ENCODE data around the gene ECPAS. TPM values are rescaled to one million over a fixed set of nuclear protein-coding genes. Genes with fewer than 3 reads are reported as not detected.
A peak's percentile ranks its signal among the peaks of the same experiment; 100 is the strongest.

ECPAS gene
- total RNA-seq (10 to 100 TPM; 50.5 to 67.1 (median 63.1) TPM), total RNA-seq (84.7 to 375 (median 222) reads per million in 29 experiments)
- 43.2 TPM for total RNA-seq (2013)

GRCh38 chr9:111483858-111484571 lies at the start of gene ECPAS:
ECPAS (minus strand) TSS chr9:111484383; CDS start chr9:111472918, 11,465 bp downstream.
- POLR2A ChIA-PET: interaction anchor here in 1 of 2 donors (0.6 to 0.7 kb wide), 2 partner anchors 114 to 147 kb away, joined by 3 read pairs; partner anchors contain the start of gene DNAJC25
- Histone ChIP-seq H3K27me3 (replicated peaks in 1 of 2; ENCODE audit: control insufficient read depth in 2 of 2, extremely low read depth in 1 of 2, insufficient read depth in 2 of 2, low read length in 1 of 2) (no peaks in the 10 kb centered on the region), H3K9me3 (no peaks in the 10 kb centered on the region), H3K4me3 (ENCODE audit: control insufficient read depth in 1 of 2, extremely low read depth in 1 of 2, low read length in 1 of 2) (peak within 1 kb of the TSS; percentile 91 to 92), H3K4me1 (ENCODE audit: control insufficient read depth in 1 of 2, extremely low read depth in 1 of 2, insufficient read depth in 2 of 2, low read length in 2 of 2) (peaks cover 7 to 9% of the 10 kb centered on the region in 2 experiments), H3K36me3 (ENCODE audit: control insufficient read depth in 2 of 2, extremely low read depth in 1 of 2, insufficient read depth in 1 of 2, low read length in 1 of 2) (no peaks in the 10 kb centered on the region), H3K27ac (ENCODE audit: low read length) (peak within 1 kb of the TSS; percentile 67)
- Mint-ChIP-seq H3K27ac (peak within 1 kb of the TSS; percentile 79 to 88), H3K36me3 (no peaks in the 10 kb centered on the region), H3K9me3 (no peaks in the 10 kb centered on the region), H3K4me1 (peaks cover 27 to 33% (median 29%) of the 10 kb centered on the region in 3 donors), H3K27me3 (peaks cover 3 to 6% of the 10 kb centered on the region in 2 donors), H3K4me3 (peak within 1 kb of the TSS; percentile 80 to 84 (median 82))
- WGBS (ENCODE audit: insufficient coverage): under 1% methylated on average over 101 of the region's 101 CpGs
- CTCF ChIA-PET: interaction anchor here in 1 of 2 donors (0.6 to 0.7 kb wide), 2 partner anchors 41 to 343 kb away, joined by 3 to 4 read pairs; partner anchors contain the start of gene ZNF483
- DNase-seq: peak; percentile 29 to 69 (median 55)
- peak; percentile 66 to 75 (median 69) for ATAC-seq (replicated peaks in 1 of 4)

DNA sequence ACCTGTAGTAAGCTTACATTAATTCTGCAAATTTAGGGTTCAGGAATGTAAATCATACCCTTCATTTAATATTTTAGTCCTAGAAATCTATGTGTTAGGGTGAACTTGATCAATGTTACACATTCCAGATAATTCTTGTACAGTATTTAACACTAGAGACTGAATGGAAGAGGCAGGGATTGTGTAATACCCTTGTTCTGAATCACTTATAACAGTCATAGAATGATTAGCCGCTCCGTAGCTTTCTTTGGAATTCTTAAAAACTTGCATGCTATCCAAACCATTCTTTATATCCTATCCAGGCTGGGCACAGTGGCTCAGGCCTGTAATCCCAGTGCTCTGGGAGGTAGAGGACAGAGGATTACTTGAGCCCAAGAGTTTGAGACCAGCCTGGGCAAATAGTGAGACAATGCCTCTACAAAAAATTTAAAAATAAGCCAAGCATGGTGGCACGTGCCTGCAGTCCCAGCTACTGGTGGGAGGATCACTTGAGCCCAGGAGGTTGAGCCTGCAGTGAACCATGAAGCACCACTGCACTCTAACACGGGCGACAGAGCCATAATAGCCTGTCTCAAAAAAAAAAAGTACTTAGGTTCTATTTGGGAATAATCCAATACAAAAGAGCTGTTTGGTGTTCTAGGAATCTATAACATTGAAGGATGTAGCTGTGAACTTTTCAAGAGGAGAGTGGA lies 49.1 kb upstream of the ECPAS start:
- DNase-seq: no peak

GRCh38 chr9:111531716-111532115 lies 47.5 kb upstream of the ECPAS start:
- Mint-ChIP-seq H3K27me3 (no peaks in the 10 kb centered on the region), H3K36me3 (peaks cover 62% of the 10 kb centered on the region), H3K4me3 (no peak overlapping the region), H3K27ac (no peak overlapping the region), H3K9me3 (peaks cover 8 to 23% (median 17%) of the 10 kb centered on the region in 3 donors), H3K4me1 (peaks cover 0 to 7% (median 7%) of the 10 kb centered on the region in 3 donors)
- H3K4me1 ChIP-seq (ENCODE audit: control insufficient read depth in 1 of 2, extremely low read depth in 1 of 2, insufficient read depth in 2 of 2, low read length in 2 of 2): no peaks in the 10 kb centered on the region
- H3K36me3 ChIP-seq (ENCODE audit: control insufficient read depth in 2 of 2, extremely low read depth in 1 of 2, insufficient read depth in 1 of 2, low read length in 1 of 2): peaks cover 0 to 4% of the 10 kb centered on the region in 2 donors
- POLR2A ChIA-PET: no interaction called here
- H3K27me3 ChIP-seq (replicated peaks in 1 of 2; ENCODE audit: control insufficient read depth in 2 of 2, extremely low read depth in 1 of 2, insufficient read depth in 2 of 2, low read length in 1 of 2): peaks cover 0 to 2% of the 10 kb centered on the region in 2 experiments
- no peak for ATAC-seq (replicated peaks in 1 of 4)
- H3K27ac ChIP-seq (ENCODE audit: low read length): no peak overlapping the region
- WGBS (ENCODE audit: insufficient coverage): 86% methylated on average over 1 of the region's 4 CpGs
- no peak overlapping the region for H3K4me3 ChIP-seq (ENCODE audit: control insufficient read depth in 1 of 2, extremely low read depth in 1 of 2, low read length in 1 of 2)
- CTCF ChIA-PET: no interaction called here
- no peak for DNase-seq
- no peaks in the 10 kb centered on the region for H3K9me3 ChIP-seq

More for the DNA sequence above, 49.1 kb upstream of the ECPAS start:
- no peak for ATAC-seq (replicated peaks in 1 of 4)
- Histone ChIP-seq H3K27ac (ENCODE audit: low read length) (no peak overlapping the region), H3K27me3 (replicated peaks in 1 of 2; ENCODE audit: control insufficient read depth in 2 of 2, extremely low read depth in 1 of 2, insufficient read depth in 2 of 2, low read length in 1 of 2) (no peaks in the 10 kb centered on the region), H3K4me1 (ENCODE audit: control insufficient read depth in 1 of 2, extremely low read depth in 1 of 2, insufficient read depth in 2 of 2, low read length in 2 of 2) (no peaks in the 10 kb centered on the region), H3K36me3 (ENCODE audit: control insufficient read depth in 2 of 2, extremely low read depth in 1 of 2, insufficient read depth in 1 of 2, low read length in 1 of 2) (peaks cover 0 to 10% of the 10 kb centered on the region in 2 donors), H3K4me3 (ENCODE audit: control insufficient read depth in 1 of 2, extremely low read depth in 1 of 2, low read length in 1 of 2) (no peak overlapping the region), H3K9me3 (no peaks in the 10 kb centered on the region)
- Mint-ChIP-seq H3K27me3 (no peaks in the 10 kb centered on the region), H3K9me3 (peaks cover 8 to 26% (median 21%) of the 10 kb centered on the region in 3 donors), H3K4me3 (no peak overlapping the region), H3K36me3 (peaks cover 67% of the 10 kb centered on the region), H3K27ac (no peak overlapping the region), H3K4me1 (no peaks in the 10 kb centered on the region)
- CTCF ChIA-PET: no interaction called here
- POLR2A ChIA-PET: no interaction called here
- WGBS (ENCODE audit: insufficient coverage): no CpG with 5 or more reads among the region's 5 CpGs

DNA sequence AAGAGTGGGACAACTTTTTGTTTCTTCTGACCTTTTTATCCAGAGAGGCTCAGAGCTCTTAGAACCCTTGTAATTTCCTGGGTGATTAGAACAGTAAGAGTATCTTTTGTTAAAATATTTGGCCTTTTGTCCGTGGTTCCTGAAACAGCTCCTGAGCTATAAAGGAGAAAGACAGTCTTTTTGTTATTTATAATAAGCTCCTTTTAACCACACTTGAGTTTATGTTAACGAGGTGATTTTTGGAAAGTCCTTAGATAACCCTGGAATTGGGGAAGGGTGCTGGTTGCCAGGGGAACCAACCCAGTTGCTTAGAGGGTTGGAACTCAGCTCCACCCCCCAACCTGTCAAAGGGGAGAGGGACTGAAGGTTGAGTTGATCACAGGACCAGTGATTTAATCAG lies 45.6 kb upstream of the ECPAS start:
- no peak for ATAC-seq (replicated peaks in 1 of 4)
- CTCF ChIA-PET: no interaction called here

DNA sequence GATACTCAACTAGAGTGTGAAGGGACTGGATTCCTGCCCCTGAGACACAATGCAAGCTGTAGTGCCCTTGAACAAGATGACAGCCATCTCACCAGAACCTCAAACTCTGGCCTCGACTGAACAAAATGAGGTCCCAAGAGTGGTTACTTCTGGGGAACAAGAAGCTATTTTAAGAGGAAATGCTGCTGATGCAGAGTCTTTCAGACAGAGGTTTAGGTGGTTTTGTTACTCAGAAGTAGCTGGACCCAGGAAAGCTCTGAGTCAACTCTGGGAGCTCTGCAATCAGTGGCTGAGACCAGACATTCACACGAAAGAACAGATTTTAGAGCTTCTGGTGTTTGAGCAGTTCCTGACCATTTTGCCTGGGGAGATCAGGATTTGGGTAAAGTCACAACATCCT lies 43.2 kb upstream of the ECPAS start:
- H3K4me1 ChIP-seq (ENCODE audit: control insufficient read depth in 1 of 2, extremely low read depth in 1 of 2, insufficient read depth in 2 of 2, low read length in 2 of 2): peaks cover 0 to 14% of the 10 kb centered on the region in 2 experiments
- Mint-ChIP-seq H3K27me3 (peaks cover 0 to 4% of the 10 kb centered on the region in 2 donors), H3K4me1 (peaks cover 25 to 31% (median 29%) of the 10 kb centered on the region in 3 donors), H3K36me3 (peaks cover 28% of the 10 kb centered on the region), H3K27ac (no peak overlapping the region), H3K4me3 (no peak overlapping the region), H3K9me3 (peaks cover 0 to 3% (median 0%) of the 10 kb centered on the region in 3 donors)
- ChIA-PET CTCF (no interaction called here), POLR2A (no interaction called here)
- DNase-seq (no peak), ATAC-seq (replicated peaks in 1 of 4) (no peak)
- H3K4me3 ChIP-seq (ENCODE audit: control insufficient read depth in 1 of 2, extremely low read depth in 1 of 2, low read length in 1 of 2): no peak overlapping the region
- no peaks in the 10 kb centered on the region for H3K36me3 ChIP-seq (ENCODE audit: control insufficient read depth in 2 of 2, extremely low read depth in 1 of 2, insufficient read depth in 1 of 2, low read length in 1 of 2)
- 80% methylated on average over 1 of the region's 2 CpGs for WGBS (ENCODE audit: insufficient coverage)
- H3K9me3 ChIP-seq: no peaks in the 10 kb centered on the region
- no peak overlapping the region for H3K27ac ChIP-seq (ENCODE audit: low read length)
- H3K27me3 ChIP-seq (replicated peaks in 1 of 2; ENCODE audit: control insufficient read depth in 2 of 2, extremely low read depth in 1 of 2, insufficient read depth in 2 of 2, low read length in 1 of 2): peaks cover 0 to 2% of the 10 kb centered on the region in 2 experiments

More for the DNA sequence above, 45.6 kb upstream of the ECPAS start:
- no peak for DNase-seq
- Mint-ChIP-seq H3K4me1 (peaks cover 16 to 22% (median 22%) of the 10 kb centered on the region in 3 donors), H3K9me3 (peaks cover 5 to 16% (median 10%) of the 10 kb centered on the region in 3 donors), H3K4me3 (no peak overlapping the region), H3K27ac (no peak overlapping the region), H3K36me3 (peaks cover 51% of the 10 kb centered on the region), H3K27me3 (no peaks in the 10 kb centered on the region)
- no peaks in the 10 kb centered on the region for H3K9me3 ChIP-seq
- POLR2A ChIA-PET: interaction anchor here in 1 of 2 donors (0.7 kb wide), 1 partner anchor 59 kb away, joined by 3 read pairs; no protein-coding TSS in a partner anchor
- H3K4me3 ChIP-seq (ENCODE audit: control insufficient read depth in 1 of 2, extremely low read depth in 1 of 2, low read length in 1 of 2): no peak overlapping the region
- peaks cover 0 to 11% of the 10 kb centered on the region in 2 experiments for H3K4me1 ChIP-seq (ENCODE audit: control insufficient read depth in 1 of 2, extremely low read depth in 1 of 2, insufficient read depth in 2 of 2, low read length in 2 of 2)
- no CpG with 5 or more reads among the region's 2 CpGs for WGBS (ENCODE audit: insufficient coverage)
- no peak overlapping the region for H3K27ac ChIP-seq (ENCODE audit: low read length)
- peaks cover 0 to 2% of the 10 kb centered on the region in 2 experiments for H3K27me3 ChIP-seq (replicated peaks in 1 of 2; ENCODE audit: control insufficient read depth in 2 of 2, extremely low read depth in 1 of 2, insufficient read depth in 2 of 2, low read length in 1 of 2)
- peaks cover 0 to 4% of the 10 kb centered on the region in 2 donors for H3K36me3 ChIP-seq (ENCODE audit: control insufficient read depth in 2 of 2, extremely low read depth in 1 of 2, insufficient read depth in 1 of 2, low read length in 1 of 2)

Data from T-cell (primary cell).